PC-3 (cell line): Measurements from ENCODE around the gene ZNF281. TPM values are rescaled to one million over a fixed set of nuclear protein-coding genes. Genes with fewer than 3 reads are reported as not detected.
A peak's percentile ranks its signal among the peaks of the same experiment; 100 is the strongest.

Experiments used
- ATAC-seq: fragments of 200-7000 bp; cut with Tn5 transposase; 2 replicates; pipeline ENCODE4 v1.9.1; 2020; ENCODE audit warnings: mild to moderate bottlenecking, moderate library complexity
- BruUV-seq: library from RNA; stranded (reverse); fragments of 400-500 nt; replicated peaks from 2 replicates; lab custom pipeline; 2021; lab: Mats Ljungman, UMichigan
- CTCF ChIA-PET: fragments of 300-600 bp; sonication (Branson Sonifier 250); formaldehyde crosslinking; loops from one replicate; lab custom pipeline; 2022; ENCODE audit warnings: antibody characterized with exemption; lab: Charles Lee
- POLR2A ChIA-PET: fragments of 300-600 bp; sonication (Branson Sonifier 250); formaldehyde crosslinking; loops from one replicate; lab custom pipeline; 2022; ENCODE audit warnings: antibody characterized with exemption; ENCODE audit not compliant: unreplicated experiment; lab: Charles Lee
- DNase-seq: peaks from one replicate; pipeline ENCODE4 v3.0.0-alpha.2; 2015
- H2AFZ ChIP-seq: fragments of 300-600 bp; sonication (generic); 2 replicates; pipeline ENCODE4 v1.6.0; 2016; ENCODE audit warnings: antibody characterized with exemption, low read length
- H3F3A ChIP-seq: fragments of 300-600 bp; sonication (generic); one replicate; pipeline ENCODE4 v1.6.0; 2017; ENCODE audit warnings: antibody characterized with exemption, low read length, control low read depth, mild to moderate bottlenecking; ENCODE audit not compliant: unreplicated experiment
- H3K27ac ChIP-seq: fragments of 300-600 bp; sonication (generic); 2 replicates; pipeline ENCODE4 v1.5.1; 2016; ENCODE audit warnings: mild to moderate bottlenecking, low read length
- H3K27me3 ChIP-seq: fragments of 300-600 bp; sonication (generic); 2 replicates; pipeline ENCODE4 v1.6.1; 2016; ENCODE audit warnings: low read length, mixed read lengths
- H3K36me3 ChIP-seq: fragments of 300-600 bp; sonication (generic); 2 replicates; pipeline ENCODE4 v1.6.1; 2016; ENCODE audit warnings: low read depth, mixed run types, low read length, mixed read lengths
- H3K4me1 ChIP-seq: fragments of 300-600 bp; sonication (generic); 2 replicates; pipeline ENCODE4 v1.5.1; 2016; ENCODE audit warnings: low read length; ENCODE audit not compliant: insufficient read depth
- H3K4me2 ChIP-seq: fragments of 300-600 bp; sonication (generic); 2 replicates; pipeline ENCODE4 v1.6.0; 2016; ENCODE audit warnings: low read length
- H3K4me3 ChIP-seq: fragments of 300-600 bp; sonication (generic); 2 replicates; pipeline ENCODE4 v1.5.1; 2016; ENCODE audit warnings: mild to moderate bottlenecking, low read length, mixed read lengths
- H3K79me2 ChIP-seq: fragments of 300-600 bp; sonication (generic); 2 replicates; pipeline ENCODE4 v1.6.1; 2017; ENCODE audit warnings: low read length, mixed read lengths
- H3K9ac ChIP-seq: fragments of 300-600 bp; sonication (generic); 2 replicates; pipeline ENCODE4 v1.6.0; 2016; ENCODE audit warnings: mild to moderate bottlenecking, low read length
- H3K9me2 ChIP-seq: fragments of 300-600 bp; sonication (generic); replicated peaks from 2 replicates; pipeline ENCODE4 v1.6.1; 2016; ENCODE audit warnings: mixed run types, low read length, mixed read lengths
- H3K9me3 ChIP-seq: fragments of 300-600 bp; sonication (generic); 2 replicates; pipeline ENCODE4 v1.6.1; 2016; ENCODE audit warnings: low read length, mixed read lengths
- H4K20me1 ChIP-seq: fragments of 300-600 bp; sonication (generic); 2 replicates; pipeline ENCODE4 v1.6.1; 2016; ENCODE audit warnings: low read length, mixed read lengths
- CTCF ChIP-seq: fragments of 300-600 bp; sonication (generic); conservative IDR thresholded peaks from 2 replicates; pipeline ENCODE4 v1.5.1; 2017; ENCODE audit warnings: antibody characterized with exemption, low read depth, mild to moderate bottlenecking, low read length
- EZH2 ChIP-seq: fragments of 300-600 bp; sonication (generic); IDR thresholded peaks from one replicate; pipeline ENCODE4 v1.6.1; 2017; ENCODE audit warnings: antibody characterized with exemption, mild to moderate bottlenecking, low read length; ENCODE audit not compliant: unreplicated experiment
- EZH2phosphoT487 ChIP-seq: fragments of 300-600 bp; sonication (generic); IDR thresholded peaks from 2 replicates; pipeline ENCODE4 v1.6.1; 2018; ENCODE audit warnings: mild to moderate bottlenecking, antibody characterized with exemption, low read length, borderline replicate concordance
- intact Hi-C: fragments of 100-400 bp; cut with micrococcal nuclease; formaldehyde crosslinking; loops from 2 replicates; pipeline ENCODE4 v1.9.0; 2023
- total RNA-seq: library from RNA; depleted of rRNA; stranded (reverse); fragments of >200 nt; gene quantifications from 2 replicates; pipeline ENCODE4 v1.2.3, GENCODE V29; 2014

Gene ZNF281
- total RNA-seq, 1 experiment from 2014 or later: 26.6 TPM

- DNase-seq (no peak), ATAC-seq (no peak)
- CTCF ChIA-PET: no interaction called here
- POLR2A ChIA-PET: interaction anchor here (1.0 kb wide), 1 partner anchor 46 kb away, joined by 4 read pairs; no protein-coding TSS in a partner anchor
- no peak overlapping the region for H3K27ac ChIP-seq
- no peak overlapping the region for H2AFZ ChIP-seq
- no peaks in the 10 kb centered on the region for H3K9me3 ChIP-seq
- no peak overlapping the region for H3K4me2 ChIP-seq
- H3K36me3 ChIP-seq: no peaks in the 10 kb centered on the region
- H3K27me3 ChIP-seq: no peaks in the 10 kb centered on the region
- peaks cover 33% of the 10 kb centered on the region for H3K4me1 ChIP-seq
- intact Hi-C loops: no loop called here
- H3K79me2 ChIP-seq: no peaks in the 10 kb centered on the region
- H3K9ac ChIP-seq: no peak overlapping the region
- H3K4me3 ChIP-seq: no peak overlapping the region
- H3F3A ChIP-seq: no peaks in the 10 kb centered on the region
- no TSS peak for BruUV-seq
- H4K20me1 ChIP-seq: no peaks in the 10 kb centered on the region
- TF ChIP-seq EZH2 (no peak), CTCF (no peak), EZH2phosphoT487 (no peak)
- no peaks in the 10 kb centered on the region for H3K9me2 ChIP-seq
Measured at GRCh38 chr1:200437088-200437487, 27.3 kb upstream of the ZNF281 start.

GRCh38 chr1:200436436-200436835 lies 26.6 kb upstream of the ZNF281 start:
- H3K36me3 ChIP-seq: no peaks in the 10 kb centered on the region
- no peak overlapping the region for H2AFZ ChIP-seq
- H3K9ac ChIP-seq: no peak overlapping the region
- CTCF ChIA-PET: no interaction called here
- no peaks in the 10 kb centered on the region for H4K20me1 ChIP-seq
- ATAC-seq: no peak
- no peaks in the 10 kb centered on the region for H3F3A ChIP-seq
- no peaks in the 10 kb centered on the region for H3K9me3 ChIP-seq
- no peaks in the 10 kb centered on the region for H3K9me2 ChIP-seq
- TF ChIP-seq EZH2 (no peak), CTCF (no peak), EZH2phosphoT487 (no peak)
- no peak overlapping the region for H3K27ac ChIP-seq
- no peak overlapping the region for H3K4me3 ChIP-seq
- POLR2A ChIA-PET: interaction anchor here (1.0 kb wide), 1 partner anchor 47 kb away, joined by 4 read pairs; no protein-coding TSS in a partner anchor
- no peaks in the 10 kb centered on the region for H3K27me3 ChIP-seq
- no TSS peak for BruUV-seq
- H3K79me2 ChIP-seq: no peaks in the 10 kb centered on the region
- no peak overlapping the region for H3K4me2 ChIP-seq
- no peak for DNase-seq
- peaks cover 33% of the 10 kb centered on the region for H3K4me1 ChIP-seq
- intact Hi-C loops: no loop called here

GRCh38 chr1:200435200-200435780 lies 25.5 kb upstream of the ZNF281 start:
- no peaks in the 10 kb centered on the region for H3F3A ChIP-seq
- ChIA-PET CTCF (no interaction called here), POLR2A (no interaction called here)

More at GRCh38 chr1:200435200-200435780, 25.5 kb upstream of the ZNF281 start:
- Histone ChIP-seq H3K79me2 (no peaks in the 10 kb centered on the region), H4K20me1 (no peaks in the 10 kb centered on the region), H3K9me2 (no peaks in the 10 kb centered on the region), H3K4me2 (peak overlapping the region; percentile 5; the same call in 1 of the 2 replicates), H3K9ac (no peak overlapping the region), H3K9me3 (no peaks in the 10 kb centered on the region), H3K27ac (no peak overlapping the region), H3K4me1 (peaks cover 33% of the 10 kb centered on the region), H3K27me3 (no peaks in the 10 kb centered on the region), H3K36me3 (no peaks in the 10 kb centered on the region), H2AFZ (no peak overlapping the region), H3K4me3 (no peak overlapping the region)
- DNase-seq: peak; percentile 72
- TF ChIP-seq CTCF (no peak), EZH2phosphoT487 (no peak), EZH2 (no peak)
- peak; percentile 89 for ATAC-seq
- intact Hi-C loops: no loop called here
- BruUV-seq: no TSS peak
